HUES64 (cell line): Measurements from ENCODE around the gene RASA3.

ENCODE experiments used
- H3K27ac ChIP-seq: 2 replicates; pipeline ENCODE4 v1.7.0; 2013; ENCODE audit warnings: low read depth, low read length, inconsistent platforms
- H3K27me3 ChIP-seq: 2 replicates; pipeline ENCODE4 v1.6.1; 2013; ENCODE audit warnings: mild to moderate bottlenecking, low read length; ENCODE audit not compliant: insufficient read depth
- H3K36me3 ChIP-seq: 2 replicates; pipeline ENCODE4 v1.6.1; 2013; ENCODE audit warnings: mild to moderate bottlenecking, low read length; ENCODE audit not compliant: insufficient read depth
- H3K4me1 ChIP-seq: 2 replicates; pipeline ENCODE4 v1.6.1; 2013; ENCODE audit warnings: mild to moderate bottlenecking, low read length, moderate library complexity; ENCODE audit not compliant: insufficient read depth
- H3K4me3 ChIP-seq: 2 replicates; pipeline ENCODE4 v1.5.1; 2013; ENCODE audit warnings: mild to moderate bottlenecking, low read length, moderate library complexity
- H3K9ac ChIP-seq: 2 replicates; pipeline ENCODE4 v1.6.1; 2013; ENCODE audit warnings: mild to moderate bottlenecking, low read depth, low read length
- H3K9me3 ChIP-seq: 2 replicates; pipeline ENCODE4 v1.6.1; 2013; ENCODE audit warnings: low read depth, low read length; ENCODE audit not compliant: insufficient read depth
- WGBS: fragments of 150-250, 120-280 bp; methylation state at CpG from one replicate; pipeline ENCODE4 v1.1.7; 2013; ENCODE audit warnings: missing lambda C conversion rate; 5-methylcytosine and 5-hydroxymethylcytosine counted together

Gene RASA3

GRCh38 chr13:114096031-114096485 is 36.4 kb downstream of the RASA3 start:
- Histone ChIP-seq H3K9me3 (peaks cover 16% of the 10 kb centered on the region; the same call in 1 of the 2 replicates), H3K9ac (no peak overlapping the region), H3K36me3 (no peaks in the 10 kb centered on the region; the same call in 1 of the 2 replicates), H3K27me3 (no peaks in the 10 kb centered on the region), H3K4me1 (no peaks in the 10 kb centered on the region), H3K27ac (no peak overlapping the region), H3K4me3 (no peak overlapping the region)
- 91% methylated on average over 24 of the region's 24 CpGs for WGBS

DNA sequence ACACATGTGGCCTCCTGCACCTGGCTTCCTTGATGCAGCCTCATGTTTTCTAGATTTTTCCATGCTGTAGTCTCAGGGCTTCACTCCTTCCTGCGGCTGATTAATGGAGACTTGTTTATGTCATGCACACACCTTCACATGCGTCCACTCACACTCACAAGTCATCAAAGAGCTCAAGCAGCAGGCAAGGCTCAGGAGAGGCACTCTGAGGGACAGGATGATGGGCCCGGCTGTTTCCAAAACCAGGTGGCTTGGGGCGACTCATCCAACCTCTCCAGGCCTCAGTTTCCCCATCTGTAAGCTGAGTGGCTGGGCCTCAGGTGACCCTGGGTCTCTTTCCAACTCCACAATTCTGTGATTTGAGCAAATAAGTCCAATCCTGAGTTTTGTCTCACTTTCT is 36.9 kb downstream of the RASA3 start:
- H3K27ac ChIP-seq: no peak overlapping the region
- H3K9ac ChIP-seq: no peak overlapping the region
- H3K36me3 ChIP-seq: no peaks in the 10 kb centered on the region; the same call in 1 of the 2 replicates
- 79% methylated on average over 4 of the region's 4 CpGs for WGBS
- H3K27me3 ChIP-seq: no peaks in the 10 kb centered on the region
- H3K4me3 ChIP-seq: no peak overlapping the region
- no peaks in the 10 kb centered on the region for H3K4me1 ChIP-seq
- peaks cover 16% of the 10 kb centered on the region; the same call in 1 of the 2 replicates for H3K9me3 ChIP-seq

GRCh38 chr13:114093118-114093517 is 39.3 kb downstream of the RASA3 start:
- 0 out of 2 replicates have a peak, but pooled peaks cover 3% of the 10 kb centered on the region for H3K4me1 ChIP-seq
- H3K36me3 ChIP-seq: no peaks in the 10 kb centered on the region; the same call in 1 of the 2 replicates
- peaks cover 16% of the 10 kb centered on the region; the same call in 1 of the 2 replicates for H3K9me3 ChIP-seq
- no peaks in the 10 kb centered on the region for H3K27me3 ChIP-seq
- H3K27ac ChIP-seq: no peak overlapping the region
- no peak overlapping the region for H3K4me3 ChIP-seq
- H3K9ac ChIP-seq: no peak overlapping the region

- H3K4me3 ChIP-seq: no peak overlapping the region
- peaks cover 16% of the 10 kb centered on the region; the same call in 1 of the 2 replicates for H3K9me3 ChIP-seq
- WGBS: 92% methylated on average over 1 of the region's 3 CpGs
- no peak overlapping the region for H3K27ac ChIP-seq
- no peak overlapping the region for H3K9ac ChIP-seq
- no peaks in the 10 kb centered on the region for H3K27me3 ChIP-seq
- H3K36me3 ChIP-seq: no peaks in the 10 kb centered on the region; the same call in 1 of the 2 replicates
- 0 out of 2 replicates have a peak, but pooled peaks cover 3% of the 10 kb centered on the region for H3K4me1 ChIP-seq
Observed at GRCh38 chr13:114092468-114092867, 40.0 kb downstream of the RASA3 start.

DNA sequence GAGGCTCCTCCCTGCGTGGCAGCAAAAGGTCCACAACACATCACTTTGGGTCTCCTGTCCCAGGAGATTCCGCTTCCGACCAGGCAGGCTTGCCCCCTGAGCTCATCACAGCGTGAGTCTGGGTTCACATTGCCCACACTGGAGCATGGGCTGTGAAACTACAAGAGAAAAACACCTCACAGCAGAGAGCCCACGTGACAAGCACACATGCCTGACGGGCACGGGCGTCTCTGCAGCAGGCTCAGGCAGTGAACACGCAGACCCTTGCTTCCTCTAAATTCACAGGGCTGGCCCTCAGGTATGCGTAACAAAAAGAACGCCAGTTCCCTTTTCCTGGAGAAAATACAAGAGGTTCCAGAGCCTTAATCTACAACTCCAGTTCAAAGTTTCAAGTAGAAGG is 41.9 kb downstream of the RASA3 start:
- 85% methylated on average over 11 of the region's 11 CpGs for WGBS
- Histone ChIP-seq H3K27ac (no peak overlapping the region), H3K9me3 (peaks cover 16% of the 10 kb centered on the region; the same call in 1 of the 2 replicates), H3K9ac (no peak overlapping the region), H3K36me3 (no peaks in the 10 kb centered on the region; the same call in 1 of the 2 replicates), H3K4me3 (no peak overlapping the region), H3K27me3 (no peaks in the 10 kb centered on the region), H3K4me1 (0 out of 2 replicates have a peak, but pooled peaks cover 3% of the 10 kb centered on the region)

DNA sequence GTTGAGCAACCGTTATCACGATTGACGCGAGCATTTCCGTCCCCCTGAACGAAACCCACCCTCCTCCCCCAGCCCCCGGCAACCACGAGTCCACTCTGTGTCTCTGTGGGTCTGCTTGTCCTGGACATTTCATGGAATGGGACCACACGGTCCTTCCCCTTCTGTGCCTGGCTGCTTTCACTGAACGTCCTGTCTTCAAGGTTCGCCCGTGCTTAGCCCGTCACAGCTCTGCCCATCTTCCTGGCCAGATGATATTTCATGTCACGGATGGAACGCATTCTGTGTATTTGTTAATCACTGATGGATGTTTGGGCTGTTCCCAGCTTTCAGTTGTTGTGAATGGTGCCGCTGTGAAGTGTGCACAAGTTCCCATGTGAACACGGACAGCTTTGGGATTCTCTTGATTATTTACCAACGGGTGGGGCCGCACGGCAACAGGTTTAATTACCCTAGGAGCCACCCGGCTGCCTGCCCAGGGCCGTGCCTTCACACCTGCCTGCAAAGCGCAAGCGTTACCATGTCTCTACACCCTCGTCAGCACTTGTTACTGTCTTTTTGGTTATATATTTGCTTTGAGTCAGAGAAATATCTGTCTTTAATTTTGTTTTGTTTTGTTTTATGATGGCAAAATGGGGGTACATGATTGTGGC is 42.5 kb downstream of the RASA3 start:
- no peaks in the 10 kb centered on the region; the same call in 1 of the 2 replicates for H3K36me3 ChIP-seq
- H3K27ac ChIP-seq: no peak overlapping the region

GRCh38 chr13:114089341-114089740 is 43.1 kb downstream of the RASA3 start:
- Histone ChIP-seq H3K27ac (no peak overlapping the region), H3K9ac (no peak overlapping the region), H3K27me3 (no peaks in the 10 kb centered on the region), H3K36me3 (no peaks in the 10 kb centered on the region; the same call in 1 of the 2 replicates), H3K4me1 (0 out of 2 replicates have a peak, but pooled peaks cover 3% of the 10 kb centered on the region), H3K4me3 (no peak overlapping the region), H3K9me3 (peaks cover 16% of the 10 kb centered on the region; the same call in 1 of the 2 replicates)
- 87% methylated on average over 15 of the region's 15 CpGs for WGBS

More for the DNA sequence above, 42.5 kb downstream of the RASA3 start:
- no peaks in the 10 kb centered on the region for H3K27me3 ChIP-seq
- no peak overlapping the region for H3K4me3 ChIP-seq
- WGBS: 95% methylated on average over 25 of the region's 25 CpGs
- no peak overlapping the region for H3K9ac ChIP-seq
- H3K4me1 ChIP-seq: 0 out of 2 replicates have a peak, but pooled peaks cover 3% of the 10 kb centered on the region
- peaks cover 16% of the 10 kb centered on the region; the same call in 1 of the 2 replicates for H3K9me3 ChIP-seq

GRCh38 chr13:114088863-114089262 is 43.6 kb downstream of the RASA3 start:
- Histone ChIP-seq H3K27me3 (no peaks in the 10 kb centered on the region), H3K9ac (no peak overlapping the region), H3K27ac (no peak overlapping the region), H3K4me3 (no peak overlapping the region), H3K36me3 (no peaks in the 10 kb centered on the region), H3K4me1 (0 out of 2 replicates have a peak, but pooled peaks cover 3% of the 10 kb centered on the region), H3K9me3 (peaks cover 16% of the 10 kb centered on the region; the same call in 1 of the 2 replicates)
- WGBS: 84% methylated on average over 7 of the region's 7 CpGs

GRCh38 chr13:114088234-114088633 is 44.2 kb downstream of the RASA3 start:
- no peak overlapping the region for H3K9ac ChIP-seq
- H3K27ac ChIP-seq: no peak overlapping the region
- peaks cover 15% of the 10 kb centered on the region; the same call in 1 of the 2 replicates for H3K9me3 ChIP-seq
- WGBS: 92% methylated on average over 6 of the region's 6 CpGs
- H3K36me3 ChIP-seq: no peaks in the 10 kb centered on the region
- H3K27me3 ChIP-seq: no peaks in the 10 kb centered on the region
- H3K4me3 ChIP-seq: no peak overlapping the region
- 0 out of 2 replicates have a peak, but pooled peaks cover 3% of the 10 kb centered on the region for H3K4me1 ChIP-seq

DNA sequence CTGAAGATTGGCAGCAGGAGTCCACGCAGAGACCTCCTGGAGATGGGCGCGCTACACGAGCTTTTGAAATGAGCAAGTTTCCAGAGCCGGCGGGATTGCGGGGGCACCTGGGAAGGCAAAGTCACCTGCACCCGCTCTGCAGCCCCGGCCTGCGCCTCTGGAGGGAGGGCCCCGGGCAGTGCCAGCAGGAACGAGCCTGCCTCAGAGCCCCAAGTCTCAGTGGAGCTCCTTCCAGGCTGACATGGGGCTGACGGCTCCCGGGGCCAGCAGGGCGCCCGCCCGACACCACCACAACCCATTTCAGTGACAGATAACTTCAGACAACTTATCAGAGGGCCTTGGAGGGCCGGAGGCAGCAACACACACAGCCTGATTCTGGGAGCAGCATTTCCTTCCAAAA is 45.0 kb downstream of the RASA3 start:
- no peaks in the 10 kb centered on the region for H3K36me3 ChIP-seq
- H3K27me3 ChIP-seq: no peaks in the 10 kb centered on the region
- H3K4me3 ChIP-seq: no peak overlapping the region
- H3K4me1 ChIP-seq: 0 out of 2 replicates have a peak, but pooled peaks cover 3% of the 10 kb centered on the region
- H3K27ac ChIP-seq: no peak overlapping the region
- H3K9ac ChIP-seq: no peak overlapping the region
- WGBS: 89% methylated on average over 18 of the region's 18 CpGs
- peaks cover 10% of the 10 kb centered on the region; the same call in 1 of the 2 replicates for H3K9me3 ChIP-seq

DNA sequence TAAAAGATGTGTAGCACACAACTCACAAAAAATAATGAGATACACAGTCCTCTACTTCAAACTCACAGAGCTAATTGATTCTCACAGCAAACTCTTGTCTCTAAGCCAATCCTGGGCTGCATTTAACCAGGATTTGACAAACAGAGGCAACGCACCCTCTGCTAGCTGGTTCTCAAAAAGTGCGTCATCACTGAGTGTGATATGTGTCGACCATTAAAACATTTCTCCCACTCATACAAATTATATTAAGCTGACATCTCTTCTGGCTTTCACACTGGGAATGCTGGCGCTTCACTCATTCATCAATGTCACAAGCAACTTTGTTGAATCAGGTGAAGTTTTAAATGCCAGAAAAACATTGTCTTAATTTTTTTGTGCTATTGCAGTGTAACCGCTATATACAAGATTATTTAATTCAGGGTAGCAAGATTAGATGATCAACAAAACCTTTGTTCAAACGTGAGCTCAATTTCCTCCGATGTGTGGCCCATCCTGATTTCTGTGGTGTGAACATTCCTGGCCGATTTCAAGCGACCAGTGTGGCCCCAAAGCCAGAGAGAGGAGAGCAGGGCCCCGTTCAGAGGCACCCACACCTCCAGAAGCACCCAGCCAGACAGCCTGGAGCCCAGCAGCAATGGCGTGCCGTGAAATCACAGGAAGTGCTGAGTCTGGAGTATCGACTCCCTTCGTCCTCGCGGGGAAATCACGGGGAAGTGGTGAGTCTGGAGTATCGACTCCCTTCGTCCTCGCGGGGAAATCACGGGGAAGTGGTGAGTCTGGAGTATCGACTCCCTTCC is 49.4 kb downstream of the RASA3 start:
- no peaks in the 10 kb centered on the region for H3K27me3 ChIP-seq
- no peaks in the 10 kb centered on the region for H3K9me3 ChIP-seq
- no peaks in the 10 kb centered on the region for H3K36me3 ChIP-seq
- WGBS: 90% methylated on average over 23 of the region's 23 CpGs
- no peak overlapping the region for H3K27ac ChIP-seq
- no peaks in the 10 kb centered on the region for H3K4me1 ChIP-seq
- no peak overlapping the region for H3K4me3 ChIP-seq
- H3K9ac ChIP-seq: no peak overlapping the region
